Measurements from ENCODE around the gene MED9.
"Not testable (repeated sequence)": the region's sequence is repeated elsewhere in the genome, so short reads cannot be mapped to it uniquely, and the experiment has no call there.

DNA sequence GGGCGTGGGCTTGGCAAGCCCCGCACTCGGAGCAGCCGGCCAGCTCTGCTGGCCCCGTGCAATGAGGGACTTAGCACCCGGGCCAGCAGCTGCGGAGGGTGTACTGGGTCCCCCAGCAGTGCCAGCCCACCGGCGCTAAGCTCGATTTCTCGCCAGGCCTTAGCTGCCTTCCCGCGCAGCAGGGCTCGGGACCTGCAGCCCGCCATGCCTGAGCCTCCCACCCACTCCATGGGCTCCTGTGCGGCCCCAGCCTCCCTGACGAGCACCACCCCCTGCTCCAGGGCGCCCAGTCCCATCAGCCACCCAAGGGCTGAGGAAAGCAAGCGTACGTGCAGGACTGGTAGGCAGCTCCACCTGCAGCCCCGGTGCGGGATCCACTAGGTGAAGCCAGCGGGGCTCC, 9.6 kb downstream of the MED9 start:
- TF ChIP-seq, protein P1, sequence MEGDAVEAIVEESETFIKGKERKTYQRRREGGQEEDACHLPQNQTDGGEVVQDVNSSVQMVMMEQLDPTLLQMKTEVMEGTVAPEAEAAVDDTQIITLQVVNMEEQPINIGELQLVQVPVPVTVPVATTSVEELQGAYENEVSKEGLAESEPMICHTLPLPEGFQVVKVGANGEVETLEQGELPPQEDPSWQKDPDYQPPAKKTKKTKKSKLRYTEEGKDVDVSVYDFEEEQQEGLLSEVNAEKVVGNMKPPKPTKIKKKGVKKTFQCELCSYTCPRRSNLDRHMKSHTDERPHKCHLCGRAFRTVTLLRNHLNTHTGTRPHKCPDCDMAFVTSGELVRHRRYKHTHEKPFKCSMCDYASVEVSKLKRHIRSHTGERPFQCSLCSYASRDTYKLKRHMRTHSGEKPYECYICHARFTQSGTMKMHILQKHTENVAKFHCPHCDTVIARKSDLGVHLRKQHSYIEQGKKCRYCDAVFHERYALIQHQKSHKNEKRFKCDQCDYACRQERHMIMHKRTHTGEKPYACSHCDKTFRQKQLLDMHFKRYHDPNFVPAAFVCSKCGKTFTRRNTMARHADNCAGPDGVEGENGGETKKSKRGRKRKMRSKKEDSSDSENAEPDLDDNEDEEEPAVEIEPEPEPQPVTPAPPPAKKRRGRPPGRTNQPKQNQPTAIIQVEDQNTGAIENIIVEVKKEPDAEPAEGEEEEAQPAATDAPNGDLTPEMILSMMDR (conservative IDR thresholded peaks at IDR 0.05; ENCODE audit: low read length) = not testable (repeated sequence)
- not testable (repeated sequence) for TF ChIP-seq EZH2phosphoT487 (IDR thresholded peaks at IDR 0.05; ENCODE audit: borderline replicate concordance)
